ENCODE measurements around the gene PAPLN.

Gene PAPLN

DNA sequence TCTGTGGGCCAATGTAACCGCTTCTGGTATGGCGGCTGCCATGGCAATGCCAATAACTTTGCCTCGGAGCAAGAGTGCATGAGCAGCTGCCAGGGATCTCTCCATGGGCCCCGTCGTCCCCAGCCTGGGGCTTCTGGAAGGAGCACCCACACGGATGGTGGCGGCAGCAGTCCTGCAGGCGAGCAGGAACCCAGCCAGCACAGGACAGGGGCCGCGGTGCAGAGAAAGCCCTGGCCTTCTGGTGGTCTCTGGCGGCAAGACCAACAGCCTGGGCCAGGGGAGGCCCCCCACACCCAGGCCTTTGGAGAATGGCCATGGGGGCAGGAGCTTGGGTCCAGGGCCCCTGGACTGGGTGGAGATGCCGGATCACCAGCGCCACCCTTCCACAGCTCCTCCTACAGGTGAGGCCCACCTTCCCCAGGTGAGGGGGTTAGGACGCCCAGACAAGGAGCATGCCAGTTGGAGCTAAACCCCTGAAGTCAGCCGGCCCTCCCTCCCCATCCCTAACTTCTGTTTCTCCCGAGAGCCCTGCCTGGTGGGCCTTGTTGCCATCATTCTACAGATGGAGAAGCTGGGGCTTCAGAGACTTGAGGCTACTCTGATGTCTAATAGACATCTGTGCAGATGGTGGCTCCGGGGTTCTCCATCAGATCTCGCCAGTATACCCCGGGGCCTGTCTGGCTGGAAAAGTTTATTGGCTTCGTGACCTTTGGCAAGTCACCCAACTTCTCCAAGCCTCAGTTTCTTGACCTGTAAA, 25.3 kb downstream of the PAPLN start:
- H3K27me3 ChIP-seq (ENCODE audit: insufficient read depth, low read depth, severe bottlenecking): no peaks in the 10 kb centered on the region

GRCh38 chr14:73263606-73264005, 26.3 kb downstream of the PAPLN start:
- Histone ChIP-seq H3K27ac (no peak overlapping the region), H3K4me3 (ENCODE audit: low read depth, low read length) (no peak overlapping the region), H3K27me3 (ENCODE audit: insufficient read depth, low read depth, severe bottlenecking) (no peaks in the 10 kb centered on the region), H3K9me3 (ENCODE audit: severe bottlenecking) (no peaks in the 10 kb centered on the region), H3K36me3 (no peaks in the 10 kb centered on the region)
- DNase-seq: no peak
- TF ChIP-seq CTCF (IDR thresholded peaks at IDR 0.05; ENCODE audit: low read depth, low read length): no peak

More for the DNA sequence above, 25.3 kb downstream of the PAPLN start:
- no peak overlapping the region for H3K27ac ChIP-seq
- TF ChIP-seq CTCF (IDR thresholded peaks at IDR 0.05; ENCODE audit: low read depth, low read length): no peak
- H3K9me3 ChIP-seq (ENCODE audit: severe bottlenecking): no peaks in the 10 kb centered on the region
- no peaks in the 10 kb centered on the region for H3K36me3 ChIP-seq
- no peak for DNase-seq
- H3K4me3 ChIP-seq (ENCODE audit: low read depth, low read length): no peak overlapping the region

DNA sequence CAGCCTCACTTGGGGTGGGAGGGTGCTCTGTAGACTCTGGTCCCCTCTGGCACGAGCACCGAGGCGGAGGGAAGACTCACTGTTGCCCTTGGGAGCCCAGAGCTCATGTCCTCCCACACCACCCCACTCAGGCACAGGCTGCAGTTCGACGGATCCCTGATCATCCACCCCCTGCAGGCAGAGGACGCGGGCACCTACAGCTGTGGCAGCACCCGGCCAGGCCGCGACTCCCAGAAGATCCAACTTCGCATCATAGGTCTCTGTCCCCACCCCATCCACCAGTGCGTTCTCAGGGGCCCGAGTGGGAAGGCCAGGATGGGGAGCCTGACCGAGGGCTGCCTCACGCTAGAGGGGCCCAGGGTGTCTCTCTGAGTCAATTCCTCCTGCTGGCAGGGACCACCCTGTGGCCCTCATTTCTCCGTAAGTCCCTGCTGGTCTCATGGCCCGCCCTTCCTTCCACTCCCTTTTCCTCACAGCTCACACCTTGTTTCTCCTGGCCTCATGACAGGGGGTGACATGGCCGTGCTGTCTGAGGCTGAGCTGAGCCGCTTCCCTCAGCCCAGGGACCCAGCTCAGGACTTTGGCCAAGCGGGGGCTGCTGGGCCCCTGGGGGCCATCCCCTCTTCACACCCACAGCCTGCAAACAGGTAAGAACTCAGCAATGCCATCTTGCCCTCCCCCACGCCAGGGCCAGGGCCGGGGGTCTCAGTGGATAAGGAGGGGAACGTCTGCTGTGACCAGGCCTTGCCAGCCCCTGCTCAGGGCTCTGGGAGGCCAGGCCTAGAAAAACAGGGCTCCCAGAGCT, 27.0 kb downstream of the PAPLN start:
- no peak for TF ChIP-seq CTCF (IDR thresholded peaks at IDR 0.05; ENCODE audit: low read depth, low read length)
- no peaks in the 10 kb centered on the region for H3K36me3 ChIP-seq
- no peaks in the 10 kb centered on the region for H3K27me3 ChIP-seq (ENCODE audit: insufficient read depth, low read depth, severe bottlenecking)
- no peaks in the 10 kb centered on the region for H3K9me3 ChIP-seq (ENCODE audit: severe bottlenecking)
- H3K4me3 ChIP-seq (ENCODE audit: low read depth, low read length): no peak overlapping the region
- no peak overlapping the region for H3K27ac ChIP-seq
- DNase-seq: no peak

- Histone ChIP-seq H3K27me3 (ENCODE audit: insufficient read depth, low read depth, severe bottlenecking) (no peaks in the 10 kb centered on the region), H3K9me3 (ENCODE audit: severe bottlenecking) (no peaks in the 10 kb centered on the region), H3K36me3 (no peaks in the 10 kb centered on the region), H3K4me3 (ENCODE audit: low read depth, low read length) (no peak overlapping the region), H3K27ac (no peak overlapping the region)
- no peak for DNase-seq
- no peak for TF ChIP-seq CTCF (IDR thresholded peaks at IDR 0.05; ENCODE audit: low read depth, low read length)
These were observed 27.8 kb downstream of the PAPLN start for GRCh38 chr14:73264885-73265720.

DNA sequence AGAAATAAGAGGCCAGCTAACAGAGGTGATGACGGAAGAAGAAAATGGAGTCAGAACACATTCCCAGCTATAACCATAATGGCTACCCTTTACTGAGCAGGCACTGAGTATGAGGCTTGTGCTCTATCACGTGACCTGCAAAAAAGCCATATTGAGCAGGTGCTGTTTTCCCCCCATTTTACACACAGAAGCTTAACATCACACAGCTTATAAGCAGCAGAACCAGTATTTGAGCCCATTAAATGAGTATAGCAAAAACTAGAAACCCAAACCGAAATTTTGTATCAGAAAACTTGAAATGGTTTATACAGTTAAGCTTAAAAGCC, 28.4 kb downstream of the PAPLN start:
- DNase-seq: no peak
- no peaks in the 10 kb centered on the region for H3K9me3 ChIP-seq (ENCODE audit: severe bottlenecking)
- no peak overlapping the region for H3K27ac ChIP-seq
- H3K27me3 ChIP-seq (ENCODE audit: insufficient read depth, low read depth, severe bottlenecking): no peaks in the 10 kb centered on the region
- no peak for TF ChIP-seq CTCF (IDR thresholded peaks at IDR 0.05; ENCODE audit: low read depth, low read length)
- no peaks in the 10 kb centered on the region for H3K36me3 ChIP-seq
- H3K4me3 ChIP-seq (ENCODE audit: low read depth, low read length): no peak overlapping the region

Measured in WERI-Rb-1 (cell line).